WERI-Rb-1 (cell line): ENCODE results near the gene SEC11C.

ENCODE experiments used
- DNase-seq: peaks from one replicate; pipeline ENCODE4 v3.0.0-alpha.2; 2020
- H3K27ac ChIP-seq: fragments of 250-450 bp; sonication (Bioruptor Pico); 2 replicates; pipeline ENCODE4 v1.5.1; 2020; ENCODE audit warnings: mild to moderate bottlenecking, moderate library complexity
- H3K27me3 ChIP-seq: fragments of 250-450 bp; sonication (Bioruptor Pico); 2 replicates; pipeline ENCODE4 v1.5.1; 2021; ENCODE audit warnings: mild to moderate bottlenecking, low read depth, moderate library complexity; ENCODE audit not compliant: insufficient read depth, severe bottlenecking
- H3K36me3 ChIP-seq: fragments of 250-450 bp; sonication (Bioruptor Pico); 2 replicates; pipeline ENCODE4 v1.5.1; 2020; ENCODE audit warnings: mild to moderate bottlenecking, moderate library complexity
- H3K4me3 ChIP-seq: 2 replicates; pipeline ENCODE4 v1.5.1; 2011; ENCODE audit warnings: low read depth, mild to moderate bottlenecking, control low read depth, low read length
- H3K9me3 ChIP-seq: fragments of 250-450 bp; sonication (Bioruptor Pico); 2 replicates; pipeline ENCODE4 v1.5.1; 2021; ENCODE audit warnings: mild to moderate bottlenecking, moderate library complexity; ENCODE audit not compliant: severe bottlenecking
- TF ChIP-seq, protein P1 (sequence below): IDR thresholded peaks from 2 replicates; pipeline ENCODE4 v1.5.1; 2011; ENCODE audit warnings: low read depth, mild to moderate bottlenecking, control low read depth, inconsistent platforms, low read length

SEC11C gene

DNA sequence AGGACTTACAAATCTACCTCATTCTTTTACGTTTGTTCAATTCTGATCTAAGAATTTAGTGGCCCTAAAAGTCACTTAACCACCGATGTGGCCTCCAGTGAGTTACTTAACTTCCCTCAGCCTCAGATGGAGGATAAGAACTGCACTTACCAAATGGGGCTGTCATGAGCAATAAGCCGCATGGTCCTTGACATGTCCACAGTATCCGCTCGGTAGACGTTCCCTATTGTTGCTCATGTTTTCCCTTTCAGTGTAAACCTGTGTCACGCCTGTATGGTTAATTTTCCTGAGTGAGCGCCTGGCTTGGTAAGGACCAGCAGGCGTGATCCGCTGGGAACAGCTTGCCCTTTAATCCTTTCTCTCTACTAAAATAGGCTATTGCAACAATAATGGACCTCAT lies 20.3 kb downstream of the SEC11C start:
- no peaks in the 10 kb centered on the region for H3K9me3 ChIP-seq
- no peaks in the 10 kb centered on the region for H3K27me3 ChIP-seq
- TF ChIP-seq, protein P1, sequence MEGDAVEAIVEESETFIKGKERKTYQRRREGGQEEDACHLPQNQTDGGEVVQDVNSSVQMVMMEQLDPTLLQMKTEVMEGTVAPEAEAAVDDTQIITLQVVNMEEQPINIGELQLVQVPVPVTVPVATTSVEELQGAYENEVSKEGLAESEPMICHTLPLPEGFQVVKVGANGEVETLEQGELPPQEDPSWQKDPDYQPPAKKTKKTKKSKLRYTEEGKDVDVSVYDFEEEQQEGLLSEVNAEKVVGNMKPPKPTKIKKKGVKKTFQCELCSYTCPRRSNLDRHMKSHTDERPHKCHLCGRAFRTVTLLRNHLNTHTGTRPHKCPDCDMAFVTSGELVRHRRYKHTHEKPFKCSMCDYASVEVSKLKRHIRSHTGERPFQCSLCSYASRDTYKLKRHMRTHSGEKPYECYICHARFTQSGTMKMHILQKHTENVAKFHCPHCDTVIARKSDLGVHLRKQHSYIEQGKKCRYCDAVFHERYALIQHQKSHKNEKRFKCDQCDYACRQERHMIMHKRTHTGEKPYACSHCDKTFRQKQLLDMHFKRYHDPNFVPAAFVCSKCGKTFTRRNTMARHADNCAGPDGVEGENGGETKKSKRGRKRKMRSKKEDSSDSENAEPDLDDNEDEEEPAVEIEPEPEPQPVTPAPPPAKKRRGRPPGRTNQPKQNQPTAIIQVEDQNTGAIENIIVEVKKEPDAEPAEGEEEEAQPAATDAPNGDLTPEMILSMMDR, result no peak
- peak overlapping the region; percentile 73 for H3K27ac ChIP-seq
- peaks cover 21% of the 10 kb centered on the region for H3K36me3 ChIP-seq
- H3K4me3 ChIP-seq, result peak overlapping the region; percentile 31
- peak; percentile 97 for DNase-seq

DNA sequence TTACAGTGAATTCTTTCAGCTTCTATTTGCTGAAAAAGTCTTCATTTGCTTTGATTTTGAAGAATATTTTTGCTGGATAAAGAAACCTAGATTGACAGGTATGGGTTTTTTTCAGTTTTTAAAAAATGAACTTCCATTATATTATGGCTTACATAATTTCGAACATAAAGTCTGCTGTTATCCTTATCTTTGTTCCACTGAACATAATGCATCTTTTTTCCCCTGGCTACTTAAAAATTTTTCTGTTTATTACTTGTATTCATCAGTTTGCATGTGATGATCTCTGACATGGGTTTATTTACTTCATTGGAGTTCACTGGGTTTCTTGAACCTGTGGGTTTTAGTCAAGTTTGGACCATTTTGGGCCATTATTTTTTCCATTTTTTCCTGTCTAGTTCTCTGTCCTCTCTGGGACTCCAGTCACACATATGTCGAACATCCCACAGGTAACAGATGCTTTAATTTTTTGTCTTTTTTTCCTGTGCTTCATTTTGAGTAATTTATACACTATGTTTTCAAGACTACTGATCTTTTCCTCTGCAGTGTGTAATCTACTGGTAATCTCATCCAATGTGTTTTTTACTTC lies 33.1 kb downstream of the SEC11C start:
- DNase-seq, result no peak
- H3K9me3 ChIP-seq, result peaks cover 4% of the 10 kb centered on the region
- H3K4me3 ChIP-seq, result no peak overlapping the region
- no peaks in the 10 kb centered on the region for H3K27me3 ChIP-seq
- no peak overlapping the region for H3K27ac ChIP-seq
- TF ChIP-seq, protein P1, result no peak
- H3K36me3 ChIP-seq, result no peaks in the 10 kb centered on the region

DNA sequence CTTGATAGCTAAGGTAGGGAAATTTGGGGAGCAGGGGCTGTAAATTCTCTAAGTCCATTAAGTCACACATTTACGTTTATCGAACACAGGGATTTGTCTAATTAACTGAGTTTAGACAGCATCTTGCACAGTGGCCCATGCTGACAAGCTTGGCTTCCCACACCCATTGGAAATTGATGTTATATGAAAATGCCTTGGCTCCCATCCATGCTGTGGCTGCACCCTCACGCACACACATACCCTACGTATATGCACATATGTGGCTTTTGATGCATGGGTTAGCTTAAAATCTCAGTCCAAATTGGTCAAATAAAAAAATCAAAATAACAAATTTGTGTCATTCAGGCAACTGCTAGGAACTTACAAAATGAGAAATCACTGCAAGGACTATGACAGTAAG lies 37.8 kb downstream of the SEC11C start:
- H3K9me3 ChIP-seq, result peaks cover 4% of the 10 kb centered on the region
- no peak for DNase-seq
- H3K4me3 ChIP-seq, result no peak overlapping the region
- no peak overlapping the region for H3K27ac ChIP-seq
- H3K27me3 ChIP-seq, result no peaks in the 10 kb centered on the region
- TF ChIP-seq, protein P1, result no peak
- no peaks in the 10 kb centered on the region for H3K36me3 ChIP-seq

DNA sequence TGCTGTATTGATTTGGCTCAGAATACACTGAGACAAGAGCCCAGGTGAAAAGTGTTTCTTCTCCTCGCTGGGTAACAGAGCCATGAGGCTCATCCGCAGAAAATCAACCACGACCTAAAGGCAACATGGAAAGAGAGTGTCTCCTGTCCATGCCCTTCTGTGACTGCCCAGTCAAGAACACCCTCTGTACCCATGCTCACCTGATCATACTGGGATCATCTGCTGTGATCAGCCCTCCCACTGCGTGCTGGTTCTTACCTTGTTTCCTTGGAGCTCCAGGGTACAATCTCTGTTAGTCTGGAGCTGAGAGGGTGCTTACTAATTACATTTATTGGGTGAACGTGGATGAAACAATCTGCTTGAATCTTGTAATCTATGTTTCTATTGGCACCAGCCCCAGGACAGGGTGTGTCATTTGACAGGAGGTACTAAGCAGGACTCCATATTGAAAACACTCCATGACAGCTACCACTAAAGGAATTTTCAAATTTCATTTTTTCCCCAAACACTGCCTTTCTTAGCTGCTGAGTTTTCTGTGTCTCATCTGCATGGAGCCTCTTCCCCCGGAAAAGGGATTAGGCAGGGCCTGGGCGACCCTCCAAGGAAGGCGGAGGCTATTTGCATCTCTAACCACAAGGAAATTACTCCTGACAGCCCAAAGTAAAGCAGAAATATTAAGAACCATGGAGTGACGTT lies 40.6 kb downstream of the SEC11C start:
- no peak for DNase-seq
- Histone ChIP-seq H3K36me3 (no peaks in the 10 kb centered on the region), H3K27ac (no peak overlapping the region), H3K4me3 (no peak overlapping the region), H3K27me3 (no peaks in the 10 kb centered on the region), H3K9me3 (no peaks in the 10 kb centered on the region)
- TF ChIP-seq, protein P1, result no peak

DNA sequence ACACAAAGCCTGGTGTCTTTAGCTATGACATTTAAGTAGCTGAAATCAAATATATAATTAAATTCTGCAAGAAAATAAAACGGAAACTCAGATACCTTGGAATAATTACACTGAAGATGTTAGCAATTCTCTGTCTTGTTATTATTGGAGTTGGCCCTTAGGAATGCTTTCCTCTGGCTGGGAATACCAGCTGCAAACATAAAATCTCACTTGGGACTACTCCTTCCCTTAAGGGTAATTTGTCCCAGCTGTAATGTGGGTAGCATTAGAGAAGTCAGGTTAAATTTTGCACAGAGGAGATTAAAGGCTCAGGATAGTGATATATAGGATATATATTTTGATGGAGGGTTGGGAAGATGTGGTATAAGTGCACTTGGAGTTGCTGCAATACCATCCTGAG lies 43.0 kb downstream of the SEC11C start:
- Histone ChIP-seq H3K27me3 (no peaks in the 10 kb centered on the region), H3K36me3 (no peaks in the 10 kb centered on the region), H3K9me3 (no peaks in the 10 kb centered on the region), H3K27ac (no peak overlapping the region), H3K4me3 (no peak overlapping the region)
- DNase-seq, result no peak
- TF ChIP-seq, protein P1, result no peak
